Dermis microvascular lymphatic vessel endothelial cell (primary cell): ENCODE measurements around the gene CENPU. TPM values are rescaled to one million over a fixed set of nuclear protein-coding genes. Genes with fewer than 3 reads are reported as not detected.

Source experiments
- DNase-seq, 2 donors: peaks; one replicate each; pipeline versions ENCODE4 v3.0.0 to v3.0.0-alpha.2; 2010; ENCODE audit warnings: low read depth in 2 of 2
- total RNA-seq: library from RNA; depleted of rRNA; stranded (reverse); fragments of >200 nt; gene quantifications from 2 replicates; pipeline ENCODE4 v1.2.1, GENCODE V29; 2014

The CENPU gene
- total RNA-seq, 1 donor from 2014 or later, result 16.6 TPM

- DNase-seq, result peak; percentile 55 to 75
These were observed 20.0 kb downstream of the CENPU start for GRCh38 chr4:184713887-184714286.

DNA sequence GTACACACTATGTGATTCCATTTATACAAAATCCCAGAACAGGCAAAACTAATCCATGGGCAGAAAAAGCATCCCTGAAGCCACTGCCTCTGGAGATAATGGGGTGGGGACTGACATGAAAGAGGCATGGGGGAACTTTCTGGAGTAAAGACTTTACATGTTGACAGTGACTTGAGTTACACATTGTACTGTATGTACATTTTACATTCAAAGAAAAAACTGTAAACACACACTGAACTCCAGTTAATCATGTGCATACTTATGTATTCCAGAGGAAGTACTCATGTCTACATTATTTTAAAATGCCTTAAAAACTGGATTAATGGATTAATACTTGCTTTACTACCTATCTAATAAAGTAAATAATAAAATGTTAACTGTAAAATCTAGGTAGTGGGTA lies 21.6 kb downstream of the CENPU start:
- DNase-seq, result no peak

- no peak for DNase-seq
These were observed 27.4 kb downstream of the CENPU start for GRCh38 chr4:184706453-184706852.

DNA sequence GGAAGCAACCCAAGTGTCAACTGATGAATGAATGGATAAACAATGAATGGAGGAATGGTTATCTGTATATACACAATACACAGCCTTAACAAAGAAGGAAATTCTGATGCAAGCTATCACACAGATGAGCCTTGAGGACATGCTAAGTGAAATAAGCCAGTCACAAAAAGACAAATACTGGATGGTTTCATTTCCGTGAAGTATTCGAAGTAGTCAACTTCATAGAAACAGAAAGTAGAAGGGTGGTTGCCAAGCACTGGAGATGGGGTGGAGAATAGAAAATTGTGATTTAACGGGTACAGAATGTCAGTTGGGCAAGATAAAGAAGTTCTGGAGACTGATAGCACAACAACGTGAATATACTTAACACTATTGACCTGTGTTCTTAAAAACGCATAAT lies 28.2 kb downstream of the CENPU start:
- no peak for DNase-seq

- no peak for DNase-seq
These were observed 31.8 kb downstream of the CENPU start for GRCh38 chr4:184702114-184702513.

GRCh38 chr4:184699941-184700340 lies 34.0 kb downstream of the CENPU start:
- no peak for DNase-seq

GRCh38 chr4:184697956-184698355 lies 35.9 kb downstream of the CENPU start:
- no peak for DNase-seq

- no peak for DNase-seq
These were observed 38.6 kb downstream of the CENPU start for GRCh38 chr4:184695178-184695896.

- no peak for DNase-seq
These were observed 39.4 kb downstream of the CENPU start for GRCh38 chr4:184694412-184694956.

- no peak for DNase-seq
These were observed 40.8 kb downstream of the CENPU start for GRCh38 chr4:184693056-184693455.

- no peak for DNase-seq
These were observed 44.2 kb downstream of the CENPU start for GRCh38 chr4:184689681-184690080.

- DNase-seq, result peak; percentile 54 to 96
These were observed 45.4 kb downstream of the CENPU start for GRCh38 chr4:184688447-184688846.

GRCh38 chr4:184688005-184688404 lies 45.9 kb downstream of the CENPU start:
- no peak for DNase-seq

GRCh38 chr4:184684491-184685189 lies 49.3 kb downstream of the CENPU start:
- DNase-seq, result no peak

DNA sequence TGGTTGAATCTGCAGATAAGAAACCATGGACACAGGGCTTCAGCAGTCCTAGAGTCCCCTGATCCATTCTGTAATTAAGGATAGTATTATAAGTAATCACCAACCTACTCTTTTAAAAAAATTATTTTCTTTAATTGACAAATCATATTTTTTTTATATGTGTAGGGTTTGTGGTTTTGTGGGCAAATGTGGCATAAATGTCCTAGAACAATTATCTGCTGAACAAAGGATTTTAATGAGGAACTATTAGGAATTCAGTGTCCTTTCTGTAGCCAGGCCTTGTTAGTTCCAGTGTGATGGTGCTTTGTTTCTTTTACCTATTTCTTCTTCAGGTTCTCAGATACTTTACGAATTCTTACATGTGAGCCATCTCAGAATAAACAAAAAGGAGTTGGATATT lies 52.0 kb downstream of the CENPU start:
- DNase-seq, result no peak

GRCh38 chr4:184680698-184681097 lies 53.2 kb downstream of the CENPU start:
- peak in 1 of 2 donors; percentile 30 for DNase-seq

GRCh38 chr4:184675821-184676492 lies 57.9 kb downstream of the CENPU start:
- no peak for DNase-seq

DNA sequence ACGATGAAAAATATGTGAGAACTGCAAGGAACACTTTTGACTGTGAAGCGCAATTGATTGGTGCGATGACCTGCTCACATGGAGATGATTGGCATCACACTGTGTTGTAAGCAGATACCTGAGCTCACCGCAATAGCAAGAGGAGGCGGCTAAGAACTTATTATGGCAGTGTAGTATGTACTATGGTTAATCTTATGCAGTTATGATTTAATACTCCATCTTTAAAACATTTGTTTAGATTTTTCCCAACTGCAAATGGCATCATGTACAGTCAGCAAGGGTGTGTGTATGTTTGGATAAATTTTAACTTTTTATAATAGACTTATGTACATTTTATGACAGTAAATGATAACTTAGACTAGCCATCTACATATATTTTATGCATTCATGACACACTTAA lies 58.9 kb downstream of the CENPU start:
- DNase-seq, result no peak

DNA sequence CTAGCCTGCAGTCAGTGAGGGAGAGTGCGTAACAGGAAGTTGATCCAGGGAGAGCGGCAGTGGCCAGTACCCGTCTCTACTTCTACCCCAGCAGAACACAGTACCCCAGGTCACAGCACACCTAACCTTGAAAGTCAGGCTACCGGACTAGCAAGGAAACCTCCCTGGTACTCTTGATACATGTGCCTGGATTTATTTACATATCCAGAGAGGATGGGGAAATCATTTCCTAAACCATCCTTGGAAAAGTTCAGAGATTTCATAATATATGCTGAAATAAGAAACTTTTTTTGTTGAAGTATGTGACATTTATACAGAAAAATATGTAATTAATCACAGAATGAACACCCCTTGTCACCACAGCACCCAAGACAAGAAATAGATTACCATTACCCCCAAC lies 59.9 kb downstream of the CENPU start:
- DNase-seq, result no peak

GRCh38 chr4:184672741-184673140 lies 61.2 kb downstream of the CENPU start:
- no peak for DNase-seq

- no peak for DNase-seq
These were observed 62.8 kb downstream of the CENPU start for GRCh38 chr4:184671101-184671500.

GRCh38 chr4:184669251-184669650 lies 64.6 kb downstream of the CENPU start:
- no peak for DNase-seq
